ENCODE measurements around the gene ZNRD2. TPM values are rescaled to one million over a fixed set of nuclear protein-coding genes. Genes with fewer than 3 reads are reported as not detected.

Gene ZNRD2
- total RNA-seq, 1 experiment from 2014 or later = 70.9 TPM

DNA sequence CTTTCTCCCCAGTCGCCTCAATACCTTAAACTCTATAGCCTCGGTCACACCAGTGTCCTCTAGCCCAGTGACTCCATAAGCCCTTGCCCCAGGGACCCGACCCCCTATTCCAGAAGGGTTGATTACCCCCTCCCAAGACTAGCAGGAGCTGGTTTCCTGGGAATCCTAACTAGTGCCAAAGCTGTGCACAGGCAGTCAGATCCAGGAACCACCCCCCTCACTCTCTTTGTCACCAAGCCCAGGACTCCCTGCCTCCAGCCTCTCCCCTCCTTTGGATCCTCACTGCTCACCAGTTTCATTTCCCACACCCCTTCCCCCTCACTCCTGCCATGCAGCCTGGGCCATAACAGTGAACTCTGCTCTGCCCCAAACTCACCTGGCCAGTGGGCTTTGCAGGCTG lies 21.9 kb upstream of the ZNRD2 start:
- DNase-seq (ENCODE audit: low spot score) = no peak
- Mint-ChIP-seq H3K36me3 (no peaks in the 10 kb centered on the region), H3K27me3 (ENCODE audit: low read depth) (peaks cover 90% of the 10 kb centered on the region), H3K4me3 (no peak overlapping the region), H3K4me1 (peaks cover 31% of the 10 kb centered on the region), H3K27ac (no peak overlapping the region), H3K9me3 (no peaks in the 10 kb centered on the region)
- TF ChIP-seq SMAD3 (CRISPR knock-in tag; IDR thresholded peaks at IDR 0.05; ENCODE audit: borderline replicate concordance) (no peak), NFATC4 (CRISPR knock-in tag; IDR thresholded peaks at IDR 0.05) (no peak), ELF4 (CRISPR knock-in tag; IDR thresholded peaks at IDR 0.05; ENCODE audit: low read depth) (no peak), TEAD1 (CRISPR knock-in tag; IDR thresholded peaks at IDR 0.05) (no peak), IRF2 (CRISPR knock-in tag; IDR thresholded peaks at IDR 0.05; ENCODE audit: borderline replicate concordance, low read depth) (no peak)
- TF ChIP-seq, protein P1, sequence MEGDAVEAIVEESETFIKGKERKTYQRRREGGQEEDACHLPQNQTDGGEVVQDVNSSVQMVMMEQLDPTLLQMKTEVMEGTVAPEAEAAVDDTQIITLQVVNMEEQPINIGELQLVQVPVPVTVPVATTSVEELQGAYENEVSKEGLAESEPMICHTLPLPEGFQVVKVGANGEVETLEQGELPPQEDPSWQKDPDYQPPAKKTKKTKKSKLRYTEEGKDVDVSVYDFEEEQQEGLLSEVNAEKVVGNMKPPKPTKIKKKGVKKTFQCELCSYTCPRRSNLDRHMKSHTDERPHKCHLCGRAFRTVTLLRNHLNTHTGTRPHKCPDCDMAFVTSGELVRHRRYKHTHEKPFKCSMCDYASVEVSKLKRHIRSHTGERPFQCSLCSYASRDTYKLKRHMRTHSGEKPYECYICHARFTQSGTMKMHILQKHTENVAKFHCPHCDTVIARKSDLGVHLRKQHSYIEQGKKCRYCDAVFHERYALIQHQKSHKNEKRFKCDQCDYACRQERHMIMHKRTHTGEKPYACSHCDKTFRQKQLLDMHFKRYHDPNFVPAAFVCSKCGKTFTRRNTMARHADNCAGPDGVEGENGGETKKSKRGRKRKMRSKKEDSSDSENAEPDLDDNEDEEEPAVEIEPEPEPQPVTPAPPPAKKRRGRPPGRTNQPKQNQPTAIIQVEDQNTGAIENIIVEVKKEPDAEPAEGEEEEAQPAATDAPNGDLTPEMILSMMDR (IDR thresholded peaks at IDR 0.05) = no peak
- TF ChIP-seq, protein P2, sequence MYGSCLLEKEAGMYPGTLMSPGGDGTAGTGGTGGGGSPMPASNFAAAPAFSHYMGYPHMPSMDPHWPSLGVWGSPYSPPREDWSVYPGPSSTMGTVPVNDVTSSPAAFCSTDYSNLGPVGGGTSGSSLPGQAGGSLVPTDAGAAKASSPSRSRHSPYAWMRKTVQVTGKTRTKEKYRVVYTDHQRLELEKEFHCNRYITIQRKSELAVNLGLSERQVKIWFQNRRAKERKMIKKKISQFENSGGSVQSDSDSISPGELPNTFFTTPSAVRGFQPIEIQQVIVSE (CRISPR knock-in tag; IDR thresholded peaks at IDR 0.05; ENCODE audit: borderline replicate concordance) = no peak
- TF ChIP-seq, protein P3, sequence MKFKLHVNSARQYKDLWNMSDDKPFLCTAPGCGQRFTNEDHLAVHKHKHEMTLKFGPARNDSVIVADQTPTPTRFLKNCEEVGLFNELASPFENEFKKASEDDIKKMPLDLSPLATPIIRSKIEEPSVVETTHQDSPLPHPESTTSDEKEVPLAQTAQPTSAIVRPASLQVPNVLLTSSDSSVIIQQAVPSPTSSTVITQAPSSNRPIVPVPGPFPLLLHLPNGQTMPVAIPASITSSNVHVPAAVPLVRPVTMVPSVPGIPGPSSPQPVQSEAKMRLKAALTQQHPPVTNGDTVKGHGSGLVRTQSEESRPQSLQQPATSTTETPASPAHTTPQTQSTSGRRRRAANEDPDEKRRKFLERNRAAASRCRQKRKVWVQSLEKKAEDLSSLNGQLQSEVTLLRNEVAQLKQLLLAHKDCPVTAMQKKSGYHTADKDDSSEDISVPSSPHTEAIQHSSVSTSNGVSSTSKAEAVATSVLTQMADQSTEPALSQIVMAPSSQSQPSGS (CRISPR knock-in tag; IDR thresholded peaks at IDR 0.05; ENCODE audit: borderline replicate concordance, low read depth) = no peak
- ATAC-seq = no peak
- ChIA-PET POLR2A (no interaction called here), CTCF (interaction anchor here (1.2 to 1.6 kb wide), 3 partner anchors 8 to 45 kb away, joined by 4 to 13 read pairs (median 8); no protein-coding TSS in a partner anchor)

DNA sequence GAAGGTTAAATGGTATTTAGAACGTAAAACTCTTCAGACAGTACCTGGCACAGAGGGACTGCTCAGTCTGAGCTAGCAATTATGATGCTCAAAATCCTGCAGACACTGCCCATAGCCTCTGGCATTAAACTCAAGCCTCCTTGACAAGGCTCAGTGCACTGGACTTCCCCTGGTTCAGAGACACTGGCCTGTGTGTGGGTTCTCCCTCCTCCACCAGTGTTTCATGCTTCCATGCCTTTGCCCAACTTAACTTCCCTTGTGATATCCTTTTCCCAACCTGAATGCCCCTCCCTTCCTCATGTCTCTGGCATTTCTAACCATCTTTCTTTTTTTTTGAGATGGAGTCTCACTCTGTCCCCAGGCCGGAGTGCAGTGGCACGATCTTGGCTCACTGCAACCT lies 21.2 kb upstream of the ZNRD2 start:
- no peak for ATAC-seq
- TF ChIP-seq HMGA2 (CRISPR knock-in tag; IDR thresholded peaks at IDR 0.05) (no peak), GTF2I (CRISPR knock-in tag; conservative IDR thresholded peaks at IDR 0.05) (no peak), CREM (CRISPR knock-in tag; IDR thresholded peaks at IDR 0.05) (no peak), TEAD4 (CRISPR knock-in tag; IDR thresholded peaks at IDR 0.05) (no peak), RELA (CRISPR knock-in tag; IDR thresholded peaks at IDR 0.05; ENCODE audit: borderline replicate concordance) (no peak), TP53 (CRISPR knock-in tag; IDR thresholded peaks at IDR 0.05) (no peak)
- TF ChIP-seq, protein P4, sequence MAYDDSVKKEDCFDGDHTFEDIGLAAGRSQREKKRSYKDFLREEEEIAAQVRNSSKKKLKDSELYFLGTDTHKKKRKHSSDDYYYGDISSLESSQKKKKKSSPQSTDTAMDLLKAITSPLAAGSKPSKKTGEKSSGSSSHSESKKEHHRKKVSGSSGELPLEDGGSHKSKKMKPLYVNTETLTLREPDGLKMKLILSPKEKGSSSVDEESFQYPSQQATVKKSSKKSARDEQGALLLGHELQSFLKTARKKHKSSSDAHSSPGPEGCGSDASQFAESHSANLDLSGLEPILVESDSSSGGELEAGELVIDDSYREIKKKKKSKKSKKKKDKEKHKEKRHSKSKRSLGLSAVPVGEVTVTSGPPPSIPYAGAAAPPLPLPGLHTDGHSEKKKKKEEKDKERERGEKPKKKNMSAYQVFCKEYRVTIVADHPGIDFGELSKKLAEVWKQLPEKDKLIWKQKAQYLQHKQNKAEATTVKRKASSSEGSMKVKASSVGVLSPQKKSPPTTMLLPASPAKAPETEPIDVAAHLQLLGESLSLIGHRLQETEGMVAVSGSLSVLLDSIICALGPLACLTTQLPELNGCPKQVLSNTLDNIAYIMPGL (CRISPR knock-in tag; IDR thresholded peaks at IDR 0.05) = no peak
- TF ChIP-seq, protein P5, sequence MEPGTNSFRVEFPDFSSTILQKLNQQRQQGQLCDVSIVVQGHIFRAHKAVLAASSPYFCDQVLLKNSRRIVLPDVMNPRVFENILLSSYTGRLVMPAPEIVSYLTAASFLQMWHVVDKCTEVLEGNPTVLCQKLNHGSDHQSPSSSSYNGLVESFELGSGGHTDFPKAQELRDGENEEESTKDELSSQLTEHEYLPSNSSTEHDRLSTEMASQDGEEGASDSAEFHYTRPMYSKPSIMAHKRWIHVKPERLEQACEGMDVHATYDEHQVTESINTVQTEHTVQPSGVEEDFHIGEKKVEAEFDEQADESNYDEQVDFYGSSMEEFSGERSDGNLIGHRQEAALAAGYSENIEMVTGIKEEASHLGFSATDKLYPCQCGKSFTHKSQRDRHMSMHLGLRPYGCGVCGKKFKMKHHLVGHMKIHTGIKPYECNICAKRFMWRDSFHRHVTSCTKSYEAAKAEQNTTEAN (CRISPR knock-in tag; IDR thresholded peaks at IDR 0.05) = no peak
- TF ChIP-seq, protein P6, sequence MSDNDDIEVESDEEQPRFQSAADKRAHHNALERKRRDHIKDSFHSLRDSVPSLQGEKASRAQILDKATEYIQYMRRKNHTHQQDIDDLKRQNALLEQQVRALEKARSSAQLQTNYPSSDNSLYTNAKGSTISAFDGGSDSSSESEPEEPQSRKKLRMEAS (CRISPR knock-in tag; IDR thresholded peaks at IDR 0.05) = no peak
- Mint-ChIP-seq H3K27ac (no peak overlapping the region), H3K27me3 (ENCODE audit: low read depth) (peaks cover 83% of the 10 kb centered on the region), H3K36me3 (no peaks in the 10 kb centered on the region), H3K4me3 (no peak overlapping the region), H3K9me3 (no peaks in the 10 kb centered on the region), H3K4me1 (peaks cover 31% of the 10 kb centered on the region)
- CTCF ChIA-PET = interaction anchor here (1.2 to 1.6 kb wide), 3 partner anchors 9 to 45 kb away, joined by 4 to 13 read pairs (median 8); no protein-coding TSS in a partner anchor
- DNase-seq (ENCODE audit: low spot score) = no peak
- POLR2A ChIA-PET = interaction anchor here (0.7 kb wide), 1 partner anchor 752 kb away, joined by 3 read pairs; no protein-coding TSS in a partner anchor
